ENCODE measurements around the gene UBXN11.

DNA sequence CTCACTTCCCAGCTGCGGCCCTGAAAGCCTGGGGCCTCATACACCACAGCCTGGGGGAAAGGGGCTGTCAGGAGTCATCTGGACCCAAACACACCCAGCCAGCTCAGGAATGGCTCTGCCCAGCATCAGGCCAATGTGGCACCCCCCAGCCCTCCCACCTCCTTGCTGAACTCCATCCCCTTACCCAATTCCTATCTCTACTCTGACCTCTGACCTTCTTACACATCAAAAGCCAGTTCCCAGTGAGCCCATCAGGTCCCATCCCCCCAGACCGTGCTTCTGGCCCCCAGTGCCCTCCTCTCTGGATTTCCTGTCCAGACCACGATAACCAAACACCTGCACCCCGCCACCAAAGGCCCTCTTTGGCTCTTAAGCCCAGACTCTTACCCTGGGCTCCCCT lies 31.2 kb upstream of the UBXN11 start:
- TF ChIP-seq, protein P1, sequence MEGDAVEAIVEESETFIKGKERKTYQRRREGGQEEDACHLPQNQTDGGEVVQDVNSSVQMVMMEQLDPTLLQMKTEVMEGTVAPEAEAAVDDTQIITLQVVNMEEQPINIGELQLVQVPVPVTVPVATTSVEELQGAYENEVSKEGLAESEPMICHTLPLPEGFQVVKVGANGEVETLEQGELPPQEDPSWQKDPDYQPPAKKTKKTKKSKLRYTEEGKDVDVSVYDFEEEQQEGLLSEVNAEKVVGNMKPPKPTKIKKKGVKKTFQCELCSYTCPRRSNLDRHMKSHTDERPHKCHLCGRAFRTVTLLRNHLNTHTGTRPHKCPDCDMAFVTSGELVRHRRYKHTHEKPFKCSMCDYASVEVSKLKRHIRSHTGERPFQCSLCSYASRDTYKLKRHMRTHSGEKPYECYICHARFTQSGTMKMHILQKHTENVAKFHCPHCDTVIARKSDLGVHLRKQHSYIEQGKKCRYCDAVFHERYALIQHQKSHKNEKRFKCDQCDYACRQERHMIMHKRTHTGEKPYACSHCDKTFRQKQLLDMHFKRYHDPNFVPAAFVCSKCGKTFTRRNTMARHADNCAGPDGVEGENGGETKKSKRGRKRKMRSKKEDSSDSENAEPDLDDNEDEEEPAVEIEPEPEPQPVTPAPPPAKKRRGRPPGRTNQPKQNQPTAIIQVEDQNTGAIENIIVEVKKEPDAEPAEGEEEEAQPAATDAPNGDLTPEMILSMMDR (IDR thresholded peaks at IDR 0.05): no peak
- no peak for TF ChIP-seq EP300 (IDR thresholded peaks at IDR 0.05; ENCODE audit: low read depth)
- TF ChIP-seq POLR2A (IDR thresholded peaks at IDR 0.05): no peak
